ENCODE data around the gene PIP5K1B. TPM values are rescaled to one million over a fixed set of nuclear protein-coding genes. Genes with fewer than 3 reads are reported as not detected.

Gene PIP5K1B
- total RNA-seq, 1 donor from 2014 or later: 0.87 TPM

DNA sequence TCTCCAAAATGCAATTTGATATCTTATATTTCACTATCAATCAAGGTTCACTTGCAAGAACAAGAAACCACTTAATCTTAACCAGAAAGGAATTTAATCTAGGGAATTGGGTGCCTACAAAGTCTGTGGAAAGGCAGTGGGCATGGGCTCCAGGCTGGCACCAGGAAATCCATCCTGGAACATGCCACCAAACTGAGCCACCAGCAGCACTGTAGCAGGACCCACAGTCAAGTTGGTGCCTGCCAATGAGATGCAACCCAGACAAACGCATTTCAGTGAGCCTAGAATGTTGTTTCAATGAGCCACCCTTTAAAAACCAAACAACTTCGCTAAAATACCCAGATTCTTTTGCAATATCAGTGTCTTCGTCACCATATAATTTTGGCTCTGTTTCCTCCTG, 237.8 kb downstream of the PIP5K1B start:
- H3K27ac Mint-ChIP-seq: no peak overlapping the region
- TF ChIP-seq, protein P1, sequence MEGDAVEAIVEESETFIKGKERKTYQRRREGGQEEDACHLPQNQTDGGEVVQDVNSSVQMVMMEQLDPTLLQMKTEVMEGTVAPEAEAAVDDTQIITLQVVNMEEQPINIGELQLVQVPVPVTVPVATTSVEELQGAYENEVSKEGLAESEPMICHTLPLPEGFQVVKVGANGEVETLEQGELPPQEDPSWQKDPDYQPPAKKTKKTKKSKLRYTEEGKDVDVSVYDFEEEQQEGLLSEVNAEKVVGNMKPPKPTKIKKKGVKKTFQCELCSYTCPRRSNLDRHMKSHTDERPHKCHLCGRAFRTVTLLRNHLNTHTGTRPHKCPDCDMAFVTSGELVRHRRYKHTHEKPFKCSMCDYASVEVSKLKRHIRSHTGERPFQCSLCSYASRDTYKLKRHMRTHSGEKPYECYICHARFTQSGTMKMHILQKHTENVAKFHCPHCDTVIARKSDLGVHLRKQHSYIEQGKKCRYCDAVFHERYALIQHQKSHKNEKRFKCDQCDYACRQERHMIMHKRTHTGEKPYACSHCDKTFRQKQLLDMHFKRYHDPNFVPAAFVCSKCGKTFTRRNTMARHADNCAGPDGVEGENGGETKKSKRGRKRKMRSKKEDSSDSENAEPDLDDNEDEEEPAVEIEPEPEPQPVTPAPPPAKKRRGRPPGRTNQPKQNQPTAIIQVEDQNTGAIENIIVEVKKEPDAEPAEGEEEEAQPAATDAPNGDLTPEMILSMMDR (IDR thresholded peaks at IDR 0.05; ENCODE audit: unreplicated experiment): no peak
- no peak overlapping the region for H3K4me3 Mint-ChIP-seq
- no peaks in the 10 kb centered on the region for H3K27me3 Mint-ChIP-seq (ENCODE audit: low read depth)
- H3K36me3 Mint-ChIP-seq: no peaks in the 10 kb centered on the region
- H3K4me1 Mint-ChIP-seq: peaks cover 8% of the 10 kb centered on the region
- no peak for DNase-seq (ENCODE audit: low spot score in 2 of 2, unreplicated experiment in 2 of 2)
- H3K9me3 Mint-ChIP-seq: peaks cover 4% of the 10 kb centered on the region

GRCh38 chr9:68947015-68947414, 242.0 kb downstream of the PIP5K1B start:
- no peaks in the 10 kb centered on the region for H3K36me3 Mint-ChIP-seq

GRCh38 chr9:68947842-68948569, 243.0 kb downstream of the PIP5K1B start:
- peaks cover 8% of the 10 kb centered on the region for H3K4me1 Mint-ChIP-seq
- DNase-seq (ENCODE audit: low spot score in 2 of 2, unreplicated experiment in 2 of 2): no peak
- no peak overlapping the region for H3K4me3 Mint-ChIP-seq
- no peaks in the 10 kb centered on the region for H3K36me3 Mint-ChIP-seq
- TF ChIP-seq, protein P1 (IDR thresholded peaks at IDR 0.05; ENCODE audit: unreplicated experiment): no peak
- no peak overlapping the region for H3K27ac Mint-ChIP-seq
- H3K27me3 Mint-ChIP-seq (ENCODE audit: low read depth): peaks cover 2% of the 10 kb centered on the region
- H3K9me3 Mint-ChIP-seq: no peaks in the 10 kb centered on the region

More at GRCh38 chr9:68947015-68947414, 242.0 kb downstream of the PIP5K1B start:
- no peaks in the 10 kb centered on the region for H3K9me3 Mint-ChIP-seq
- TF ChIP-seq, protein P1 (IDR thresholded peaks at IDR 0.05; ENCODE audit: unreplicated experiment): no peak
- DNase-seq (ENCODE audit: low spot score in 2 of 2, unreplicated experiment in 2 of 2): no peak
- no peak overlapping the region for H3K4me3 Mint-ChIP-seq
- H3K4me1 Mint-ChIP-seq: peaks cover 8% of the 10 kb centered on the region
- no peak overlapping the region for H3K27ac Mint-ChIP-seq
- no peaks in the 10 kb centered on the region for H3K27me3 Mint-ChIP-seq (ENCODE audit: low read depth)

GRCh38 chr9:68949271-68950000, 244.4 kb downstream of the PIP5K1B start:
- DNase-seq (ENCODE audit: low spot score in 2 of 2, unreplicated experiment in 2 of 2): no peak
- Mint-ChIP-seq H3K27ac (no peak overlapping the region), H3K4me3 (no peak overlapping the region)

DNA sequence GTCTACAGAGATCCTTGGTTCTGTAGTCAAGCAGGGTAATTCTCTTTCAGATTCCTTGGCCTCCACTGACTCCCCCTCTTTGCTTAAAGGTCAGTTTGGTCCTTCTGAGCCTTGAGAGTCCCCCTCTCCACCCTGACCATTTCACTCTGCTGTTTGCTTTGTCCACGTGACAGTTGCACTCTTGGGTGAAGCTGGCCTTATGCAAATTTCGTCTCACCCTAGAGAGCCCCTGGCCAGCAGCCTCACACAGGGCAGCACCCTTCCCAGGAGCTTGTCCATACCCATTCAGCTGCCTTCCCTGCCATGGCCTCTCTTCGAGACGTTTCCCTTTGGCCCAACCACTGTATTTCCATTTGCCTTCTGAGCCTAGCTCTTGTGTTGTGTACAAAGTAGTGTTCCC, 245.1 kb downstream of the PIP5K1B start:
- no peaks in the 10 kb centered on the region for H3K36me3 Mint-ChIP-seq
- peaks cover 14% of the 10 kb centered on the region for H3K4me1 Mint-ChIP-seq
- H3K27me3 Mint-ChIP-seq (ENCODE audit: low read depth): peaks cover 2% of the 10 kb centered on the region
- no peak overlapping the region for H3K4me3 Mint-ChIP-seq
- no peak overlapping the region for H3K27ac Mint-ChIP-seq
- no peak for DNase-seq (ENCODE audit: low spot score in 2 of 2, unreplicated experiment in 2 of 2)
- TF ChIP-seq, protein P1 (IDR thresholded peaks at IDR 0.05; ENCODE audit: unreplicated experiment): no peak
- no peaks in the 10 kb centered on the region for H3K9me3 Mint-ChIP-seq

More at GRCh38 chr9:68949271-68950000, 244.4 kb downstream of the PIP5K1B start:
- Mint-ChIP-seq H3K36me3 (no peaks in the 10 kb centered on the region), H3K27me3 (ENCODE audit: low read depth) (peaks cover 2% of the 10 kb centered on the region), H3K4me1 (peaks cover 8% of the 10 kb centered on the region), H3K9me3 (no peaks in the 10 kb centered on the region)
- TF ChIP-seq, protein P1 (IDR thresholded peaks at IDR 0.05; ENCODE audit: unreplicated experiment): no peak

All from mesothelial cell of epicardium (in vitro differentiated cells).